Measurements from ENCODE around the gene RBFOX2.
"Not testable (repeated sequence)": the region's sequence is repeated elsewhere in the genome, so short reads cannot be mapped to it uniquely, and the experiment has no call there.

Gene RBFOX2

DNA sequence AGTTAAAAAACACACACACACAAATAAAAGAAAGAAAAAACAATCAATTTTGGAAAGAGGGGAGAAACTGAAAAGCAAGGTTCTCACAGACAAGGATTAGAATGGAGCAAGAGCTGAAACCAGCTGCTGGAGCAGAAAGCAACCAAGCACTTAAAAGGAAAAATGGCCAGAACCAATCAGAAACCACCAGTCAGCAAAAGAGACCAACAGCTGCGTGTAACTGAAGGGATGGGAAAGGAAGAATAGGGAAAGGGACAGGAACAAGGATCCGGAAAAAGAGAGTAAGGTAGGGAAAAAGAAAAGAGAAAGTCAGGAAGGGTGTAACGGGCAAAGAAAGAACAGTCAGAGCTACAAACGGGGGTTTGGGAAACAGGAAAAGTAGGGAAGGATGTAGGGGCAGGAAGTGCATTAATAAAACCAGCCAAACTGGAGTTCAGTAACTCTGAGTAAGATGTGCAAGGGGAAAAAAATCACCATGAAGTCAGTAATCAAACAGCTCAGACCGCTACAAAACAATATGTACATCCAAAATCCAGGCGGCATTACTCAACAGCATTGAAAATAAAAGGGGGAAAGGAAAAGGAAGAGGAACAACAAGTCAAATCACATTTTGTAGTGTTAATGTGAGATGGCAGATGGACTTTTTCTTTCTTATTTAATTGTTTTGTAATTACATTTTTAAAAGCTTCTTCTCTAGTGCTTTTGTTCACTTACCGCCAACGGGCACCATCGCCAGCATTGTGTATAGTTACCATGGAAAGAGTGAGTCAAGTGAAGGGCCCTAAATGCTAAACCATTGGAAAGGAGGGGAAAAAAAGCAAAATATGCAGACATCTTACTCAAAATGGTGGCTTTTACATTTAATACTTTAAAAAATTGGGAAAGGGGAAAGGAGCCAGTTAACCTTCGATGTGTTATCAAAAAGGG is 261.7 kb downstream of the RBFOX2 start:
- no peak for DNase-seq (ENCODE audit: low spot score)

DNA sequence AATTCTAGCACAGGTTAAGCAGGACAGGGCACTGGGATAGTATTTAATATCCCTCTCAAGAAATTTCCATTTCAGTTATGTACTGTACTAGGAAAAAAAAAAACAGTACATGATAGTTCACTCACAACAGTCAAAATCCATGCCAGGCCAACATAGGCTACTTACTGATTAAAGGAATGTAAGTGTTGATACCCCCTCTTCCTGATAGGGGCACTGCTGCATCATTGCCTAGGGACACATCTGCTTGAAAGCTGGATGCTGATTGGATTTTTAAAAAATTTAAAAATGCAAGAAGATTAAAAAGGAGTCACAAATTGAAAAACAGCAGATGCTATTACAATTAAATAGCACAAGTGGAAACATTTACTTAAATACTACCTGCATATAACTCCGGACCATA is 267.6 kb downstream of the RBFOX2 start:
- no peak for DNase-seq (ENCODE audit: low spot score)

DNA sequence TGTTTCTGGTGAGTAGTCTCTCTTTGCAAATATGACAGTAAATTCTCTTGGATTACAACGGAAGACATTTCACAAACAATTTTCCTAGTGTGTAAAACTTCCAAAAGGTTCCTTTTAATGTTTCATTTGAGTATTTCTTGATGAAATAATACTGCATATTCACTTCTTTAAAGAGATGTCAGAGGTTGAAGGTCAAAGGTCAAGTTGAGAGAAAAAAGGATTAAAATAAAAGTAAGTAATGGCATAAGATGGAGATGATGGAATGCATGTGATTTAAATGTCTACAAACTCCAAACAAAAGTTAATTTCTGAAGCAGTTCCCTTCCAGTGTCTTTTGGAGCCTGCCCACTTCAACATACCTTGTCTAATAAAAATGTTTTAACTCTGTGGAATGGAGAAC is 270.2 kb downstream of the RBFOX2 start:
- no peak for DNase-seq (ENCODE audit: low spot score)

DNA sequence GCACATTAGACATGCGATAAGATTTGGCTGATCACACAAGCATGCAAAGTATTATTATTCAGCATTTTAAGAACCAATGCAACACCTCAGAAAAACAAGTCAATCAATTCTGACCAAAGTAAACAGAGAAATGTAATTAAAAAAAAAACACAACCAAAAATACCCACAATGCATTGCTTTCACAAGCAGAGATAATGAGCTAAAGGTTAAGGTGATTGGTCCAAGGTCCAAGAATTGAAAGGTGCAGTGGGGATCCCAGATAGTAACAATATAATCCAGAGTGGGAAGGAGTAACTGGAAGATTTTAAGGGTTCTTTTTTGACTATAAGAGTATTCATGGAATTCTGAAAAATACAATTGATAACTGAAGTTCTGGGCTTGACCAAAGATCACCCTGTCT is 271.9 kb downstream of the RBFOX2 start:
- DNase-seq (ENCODE audit: low spot score) = no peak

DNA sequence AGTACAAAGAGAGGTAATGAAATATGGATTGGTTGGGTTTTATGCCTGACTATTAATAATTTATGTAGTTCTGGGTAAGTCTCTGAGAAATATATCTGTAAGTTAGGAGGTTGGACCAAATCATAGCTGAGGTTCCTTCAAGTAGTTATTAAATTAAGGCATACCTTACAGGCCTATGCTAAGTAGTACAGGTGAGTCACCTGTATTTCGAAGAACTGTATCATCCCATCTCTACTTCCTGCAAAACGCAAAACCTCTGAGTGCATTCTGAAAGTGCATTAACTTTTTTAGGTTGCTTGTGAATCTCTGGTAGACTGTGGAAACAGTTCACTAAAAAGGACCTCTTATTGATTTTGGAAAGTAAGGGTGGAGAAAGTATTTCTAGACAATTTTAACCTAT is 273.9 kb downstream of the RBFOX2 start:
- DNase-seq (ENCODE audit: low spot score) = no peak

DNA sequence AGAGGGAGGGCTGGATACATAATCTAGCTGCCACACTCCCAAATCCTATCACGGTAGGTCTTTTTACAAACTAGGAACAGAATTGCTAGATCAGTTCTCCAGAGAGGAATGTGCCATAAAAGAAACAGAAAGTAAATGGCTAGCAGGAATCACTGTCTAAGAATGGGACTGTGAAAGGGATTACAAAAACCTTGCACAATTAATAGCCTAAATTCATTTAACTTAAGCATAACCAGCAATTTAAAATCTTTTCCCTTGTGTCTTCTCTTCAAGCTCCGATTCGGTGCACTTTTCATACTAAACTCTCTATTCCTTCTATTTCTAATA is 275.8 kb downstream of the RBFOX2 start:
- DNase-seq (ENCODE audit: low spot score) = no peak

DNA sequence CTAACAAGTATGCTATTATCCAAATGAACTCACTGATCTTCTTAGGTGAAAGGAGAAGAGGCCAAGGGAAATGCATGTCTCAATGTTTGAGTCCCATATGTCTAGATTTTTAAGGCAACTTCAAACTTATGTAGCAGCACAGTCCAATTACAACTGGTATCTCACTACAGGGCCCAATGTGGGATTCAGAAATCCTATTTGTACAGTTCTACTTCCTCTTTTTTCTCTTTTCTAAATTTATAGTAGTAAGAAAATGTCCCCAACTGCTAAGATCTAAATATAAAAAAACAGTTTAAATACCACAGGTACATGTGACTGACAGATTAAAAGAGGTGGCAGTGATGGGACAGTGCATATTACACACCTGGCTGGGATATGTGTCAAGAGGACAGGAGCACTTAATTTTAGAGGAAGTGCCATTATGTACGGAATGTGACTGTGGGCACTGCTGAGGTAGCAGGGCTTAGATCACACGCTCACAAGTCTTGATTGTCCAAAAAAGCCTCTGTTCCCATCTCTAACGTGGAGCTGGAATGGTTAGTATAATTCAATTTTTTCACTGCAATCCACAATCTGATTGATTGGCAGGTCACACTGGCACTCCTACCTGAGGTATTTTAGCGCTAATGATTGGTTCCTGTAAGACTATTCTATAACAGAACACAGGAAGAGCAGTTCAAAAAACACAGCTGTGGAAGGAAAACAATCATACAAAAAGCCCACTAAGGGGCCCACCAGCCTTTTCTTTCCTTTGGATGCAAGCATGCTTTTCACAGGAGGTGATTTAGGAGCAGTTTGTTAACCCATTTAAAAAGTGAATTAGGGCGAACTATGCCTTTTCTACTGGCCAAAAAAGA is 276.4 kb downstream of the RBFOX2 start:
- DNase-seq (ENCODE audit: low spot score) = no peak

DNA sequence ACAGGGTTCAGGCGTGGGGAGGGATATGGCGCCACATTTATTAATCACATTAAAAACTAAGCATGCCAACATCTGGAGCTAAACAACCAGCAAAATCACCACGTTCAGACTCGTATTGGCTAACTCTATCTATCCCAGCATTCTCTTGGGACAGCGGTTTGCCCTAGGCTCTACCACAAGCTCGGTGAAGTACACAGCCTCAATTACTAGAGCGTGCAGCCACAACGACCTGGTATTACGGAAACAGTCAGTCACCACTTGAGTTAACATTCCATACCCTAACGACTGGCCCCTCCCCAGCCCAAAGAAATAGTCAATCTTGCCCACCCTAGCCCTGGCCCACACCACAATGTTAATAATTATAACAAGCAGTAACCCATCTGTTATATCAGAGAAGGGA is 278.8 kb downstream of the RBFOX2 start:
- no peak for DNase-seq (ENCODE audit: low spot score)

DNA sequence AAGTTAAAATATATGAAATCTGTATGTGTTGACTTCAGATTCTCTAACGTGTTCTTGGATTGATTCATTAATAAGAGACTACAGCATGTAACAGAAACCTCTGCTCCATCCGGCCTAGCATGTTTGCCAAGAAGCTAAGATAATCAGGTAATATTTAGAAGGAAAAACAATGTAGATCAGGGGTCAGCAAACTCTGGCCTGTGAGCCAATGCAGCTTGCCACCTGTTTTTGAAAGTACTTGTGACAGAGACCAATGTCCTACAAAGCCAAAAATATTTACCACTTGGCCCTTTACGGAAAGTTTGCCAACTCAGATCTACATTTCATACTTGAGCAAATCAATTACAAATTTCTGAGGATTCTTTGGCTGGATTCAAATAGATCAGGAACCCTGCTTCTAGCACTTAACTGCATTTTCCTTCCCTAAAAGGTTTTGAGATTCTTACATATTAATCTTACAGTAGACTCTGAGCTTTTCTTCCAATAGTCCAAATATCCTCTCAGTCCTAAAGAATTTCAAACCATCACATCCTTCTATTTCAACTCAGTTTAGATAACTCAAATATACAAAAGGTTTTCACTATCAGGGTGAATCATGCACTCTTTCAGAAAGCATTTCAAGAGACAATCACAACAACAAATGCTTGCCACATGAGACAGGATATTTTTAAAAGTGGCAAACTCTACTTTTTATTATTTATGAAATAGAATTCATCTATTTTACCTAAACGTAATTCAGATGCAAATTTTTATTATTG is 281.5 kb downstream of the RBFOX2 start:
- no peak for DNase-seq (ENCODE audit: low spot score)

DNA sequence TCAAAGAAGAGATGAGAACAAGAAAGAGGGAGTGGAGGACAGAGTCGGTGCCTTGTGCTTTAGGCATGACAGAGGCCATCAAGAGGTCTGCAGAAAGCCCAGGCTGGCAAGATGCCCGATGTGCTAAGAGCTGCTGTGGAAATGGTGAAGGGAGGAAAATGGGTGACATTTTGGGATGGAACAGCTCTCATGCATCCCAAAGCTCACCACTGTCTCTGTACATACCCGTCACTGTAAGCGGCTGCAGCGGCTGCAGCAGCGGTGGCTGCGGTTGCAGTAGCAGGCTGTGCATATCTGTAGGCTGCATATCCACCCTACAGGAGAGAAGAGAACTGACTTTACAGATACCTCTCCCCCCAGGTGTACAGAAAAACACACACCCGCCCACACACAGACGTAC is 282.4 kb downstream of the RBFOX2 start:
- DNase-seq (ENCODE audit: low spot score) = no peak

DNA sequence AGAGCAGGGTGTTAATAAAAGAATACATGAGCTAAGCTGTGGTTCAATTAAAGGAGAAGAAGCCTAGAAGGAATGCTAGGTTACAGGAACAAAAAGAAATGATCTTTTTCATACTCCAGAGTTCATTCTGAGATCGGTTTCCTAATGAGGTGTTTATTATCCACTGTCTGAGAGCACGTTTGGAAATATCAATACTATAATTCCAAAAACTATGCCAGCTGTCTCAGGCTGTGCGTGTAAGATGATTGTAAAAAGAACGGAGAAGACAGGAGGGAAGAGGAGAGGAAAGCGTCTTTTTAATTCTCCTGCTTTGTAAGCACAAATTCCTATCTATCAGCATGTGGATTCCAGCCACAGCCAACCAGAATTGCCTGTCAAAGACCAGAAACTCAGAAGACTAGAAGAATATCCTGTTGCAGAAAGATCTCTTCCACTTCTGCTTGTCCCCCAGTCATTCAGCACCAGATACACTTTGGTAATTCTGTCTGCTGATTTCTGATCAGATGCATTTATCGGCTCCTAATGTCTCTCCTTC is 285.2 kb downstream of the RBFOX2 start:
- DNase-seq (ENCODE audit: low spot score) = no peak

DNA sequence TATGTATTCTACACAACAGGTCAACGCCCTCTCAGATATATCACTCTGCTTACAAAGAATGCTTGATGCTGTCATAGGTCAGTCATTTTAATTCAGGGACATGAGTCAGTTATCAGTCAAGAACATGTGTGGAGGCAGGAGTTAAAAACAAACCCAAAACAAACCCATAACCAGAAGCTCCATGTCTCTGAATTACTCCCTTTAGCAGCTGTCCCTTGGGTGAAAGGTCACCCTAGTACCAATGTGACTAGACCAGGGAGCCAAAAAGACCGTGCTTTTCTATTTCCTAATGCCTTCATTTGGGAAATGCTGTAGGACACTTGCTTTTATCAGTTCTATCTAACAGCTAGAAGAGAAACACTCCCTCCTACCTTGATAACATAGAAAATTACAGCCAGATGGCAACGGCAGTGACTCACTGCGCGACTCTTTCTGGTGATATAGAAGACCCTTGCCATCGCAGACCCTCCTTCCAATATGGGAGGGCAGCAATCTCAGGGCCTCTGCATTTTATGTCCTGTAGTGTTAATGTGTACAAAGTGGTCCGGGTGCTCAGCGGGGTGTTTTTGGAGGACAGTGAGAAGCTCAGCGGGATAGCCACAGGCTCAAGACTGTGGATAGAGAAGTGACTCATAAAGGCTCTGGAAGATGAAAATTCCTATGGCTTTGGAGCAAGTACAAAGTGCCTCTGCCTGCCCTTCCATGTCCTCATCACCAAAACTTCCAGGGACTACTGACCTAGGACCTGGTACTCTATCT is 286.1 kb downstream of the RBFOX2 start:
- DNase-seq (ENCODE audit: low spot score) = no peak

DNA sequence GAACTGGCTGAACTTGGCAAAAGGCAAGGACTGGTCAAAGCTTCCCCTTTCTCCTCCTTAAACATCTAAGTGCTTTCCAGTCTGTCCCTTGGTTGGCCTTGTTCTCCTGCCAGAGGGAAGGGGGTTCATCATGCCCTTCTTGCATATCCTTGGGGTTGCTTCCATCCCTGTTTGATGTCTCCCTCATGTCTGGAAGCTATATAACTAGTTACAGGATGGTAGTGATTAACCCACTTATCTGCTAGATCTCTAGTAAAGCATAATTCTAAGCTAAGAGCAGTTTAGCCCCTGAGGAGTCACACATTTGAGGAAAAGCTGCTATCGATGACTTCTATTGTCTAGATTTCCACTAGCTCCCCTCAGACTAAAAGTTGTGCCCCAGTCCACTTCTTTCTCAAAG is 288.0 kb downstream of the RBFOX2 start:
- DNase-seq (ENCODE audit: low spot score) = no peak

DNA sequence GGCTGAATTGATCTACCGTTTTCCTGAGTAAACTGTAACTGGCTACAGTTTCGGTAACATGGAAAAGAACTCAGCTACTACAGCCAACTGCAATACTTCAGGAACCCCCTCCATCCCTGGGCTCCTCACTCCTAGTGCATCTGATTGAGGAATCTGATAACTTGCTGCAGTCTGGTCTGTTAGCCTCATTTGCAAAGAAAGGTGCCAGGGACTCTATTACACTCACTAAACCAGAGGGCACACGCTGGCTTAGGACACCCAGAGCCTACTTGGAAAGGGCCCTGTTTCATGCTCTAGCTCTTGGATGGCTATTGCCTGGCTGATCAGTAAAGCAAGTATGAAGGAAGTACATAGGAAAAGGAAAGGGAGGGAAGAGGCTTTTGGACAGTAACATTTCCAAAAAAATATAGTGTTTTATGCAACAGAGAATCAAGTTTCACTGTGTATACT is 288.7 kb downstream of the RBFOX2 start:
- no peak for DNase-seq (ENCODE audit: low spot score)

DNA sequence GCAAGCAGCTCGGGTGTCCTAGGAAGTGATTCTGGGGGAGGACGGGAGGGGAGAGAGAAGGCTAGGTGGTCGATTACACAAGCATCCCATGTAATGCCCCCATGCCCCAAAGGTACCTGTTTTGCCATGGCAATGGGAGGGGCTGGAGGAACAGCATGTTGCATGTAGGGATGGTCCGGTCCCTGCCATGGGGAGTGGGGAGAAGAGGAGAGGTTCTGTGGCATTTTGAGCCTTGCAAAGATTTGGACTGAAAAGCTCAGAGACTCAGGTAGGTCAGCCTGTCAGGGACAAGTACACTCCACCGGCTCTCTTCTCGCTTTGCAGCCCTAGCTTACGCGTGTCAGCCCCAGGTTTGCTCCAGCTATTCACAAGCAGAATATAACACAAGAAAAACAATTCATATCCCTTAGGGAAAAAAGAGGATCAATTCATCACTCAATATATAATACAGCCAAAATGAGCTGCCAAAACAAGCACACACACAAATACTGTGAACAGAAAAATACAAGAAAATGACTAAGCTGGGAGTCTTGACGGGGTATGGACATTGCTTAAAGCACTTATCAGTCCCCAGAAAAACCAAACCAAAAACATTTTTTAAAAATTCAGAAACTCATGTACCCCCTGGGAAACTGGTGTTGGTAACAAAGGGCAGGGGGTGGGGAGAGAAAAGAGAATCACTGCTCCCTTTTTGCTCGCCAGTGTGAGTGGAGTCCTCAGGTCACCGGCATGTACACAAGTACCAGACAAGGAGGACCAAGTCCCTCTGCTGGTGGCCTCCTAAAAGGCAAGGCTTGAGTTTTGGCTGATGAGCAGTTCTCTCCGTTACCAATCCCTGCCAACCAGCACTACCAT is 289.3 kb downstream of the RBFOX2 start:
- DNase-seq (ENCODE audit: low spot score) = no peak

DNA sequence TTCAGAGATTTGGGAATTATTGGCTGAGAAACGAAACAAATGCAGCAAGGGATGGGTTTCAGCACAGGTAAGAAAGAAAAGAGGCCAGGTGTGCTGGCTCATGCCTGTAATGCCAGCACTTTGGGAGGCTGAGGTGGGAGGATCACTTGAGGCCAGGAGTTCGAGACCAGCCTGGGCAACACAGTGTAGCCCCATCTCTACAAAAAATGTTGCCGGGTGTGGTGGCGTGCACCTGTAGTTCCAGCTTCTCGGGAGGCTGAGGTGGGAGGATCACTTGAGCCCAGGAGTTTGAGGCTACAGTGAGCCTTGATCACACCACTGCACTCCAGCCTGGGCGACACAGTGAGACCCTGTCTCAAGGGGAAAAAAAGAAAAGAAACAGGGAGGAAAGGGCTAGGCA is 290.7 kb downstream of the RBFOX2 start:
- not testable (repeated sequence) for DNase-seq (ENCODE audit: low spot score)

DNA sequence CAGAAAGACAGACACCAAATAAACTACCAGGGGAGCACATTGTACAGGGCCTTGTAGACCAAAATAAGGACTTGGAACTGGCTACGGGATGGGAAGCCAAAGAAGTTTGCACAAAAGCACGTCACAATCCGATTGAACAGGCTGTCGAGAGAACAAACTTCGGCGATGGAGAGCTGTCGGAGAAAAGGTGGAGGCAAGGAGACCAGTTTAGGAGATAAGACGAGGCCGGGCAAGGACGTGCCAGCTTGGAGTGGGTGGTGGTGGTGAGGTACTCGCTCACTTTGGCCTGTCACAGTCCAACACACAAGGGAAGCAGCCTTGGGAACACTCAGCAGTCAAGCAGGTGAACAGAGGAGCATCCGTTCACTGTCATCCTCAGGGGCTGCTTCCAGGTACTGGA is 291.9 kb downstream of the RBFOX2 start:
- DNase-seq (ENCODE audit: low spot score) = no peak

DNA sequence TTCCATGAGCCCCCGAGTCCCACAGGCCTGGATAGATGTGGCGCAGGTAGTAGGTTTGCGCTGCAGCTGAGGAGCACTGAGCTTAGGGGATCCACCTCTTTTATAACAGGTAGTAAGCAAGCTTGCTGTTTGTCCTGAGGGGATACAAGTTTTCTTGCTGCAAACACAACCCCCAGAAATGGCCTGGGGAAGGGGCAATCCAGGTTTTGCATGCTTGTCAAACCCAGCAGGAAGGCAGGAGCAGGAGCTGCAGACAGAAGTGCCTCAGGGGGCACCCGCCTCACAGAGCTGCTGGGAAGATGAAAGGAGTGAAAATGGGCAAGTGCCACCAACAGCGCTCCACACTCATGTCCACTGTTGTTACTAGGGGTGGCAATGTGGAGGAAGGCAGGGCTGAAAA is 292.5 kb downstream of the RBFOX2 start:
- no peak for DNase-seq (ENCODE audit: low spot score)

DNA sequence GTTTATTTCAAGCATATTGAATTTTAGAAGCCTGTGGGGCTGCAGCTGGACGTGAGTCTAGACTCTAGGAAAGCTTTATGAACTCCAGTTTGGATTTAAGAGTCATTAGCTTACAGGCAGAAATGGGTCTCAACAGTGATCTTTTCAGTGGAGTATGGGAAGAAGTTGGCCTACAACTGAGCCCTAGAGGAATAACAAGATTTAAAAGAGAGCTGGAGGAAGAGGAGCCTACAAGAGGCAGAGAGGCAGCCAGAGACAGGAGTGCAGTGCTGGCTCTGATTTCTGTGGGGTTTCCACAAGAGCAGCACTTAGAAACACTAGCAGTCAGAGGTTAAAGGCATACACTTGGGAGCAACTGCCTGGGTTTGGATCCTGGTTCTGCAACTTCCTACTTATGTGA is 293.1 kb downstream of the RBFOX2 start:
- no peak for DNase-seq (ENCODE audit: low spot score)

DNA sequence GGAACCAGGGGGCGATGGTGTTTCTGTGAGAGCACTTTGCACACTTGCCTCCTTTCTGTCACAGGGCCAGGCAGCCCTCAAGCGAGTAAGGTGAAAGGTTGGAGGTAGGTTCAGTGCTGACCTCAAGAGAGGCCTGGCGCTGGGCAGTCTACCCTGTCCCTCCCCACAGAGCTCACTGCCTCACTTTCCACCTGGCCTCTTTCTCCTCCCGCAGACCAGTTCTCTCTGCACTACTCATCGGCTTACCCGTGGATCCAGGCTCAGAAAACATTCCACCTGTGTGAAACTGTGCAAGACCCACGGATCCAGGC is 294.2 kb downstream of the RBFOX2 start:
- DNase-seq (ENCODE audit: low spot score) = no peak
